Adrenal gland (tissue), 12 donors: ENCODE measurements around the gene C1QTNF8. TPM values are rescaled to one million over a fixed set of nuclear protein-coding genes. Genes with fewer than 3 reads are reported as not detected.

Experiments used
- DNase-seq, 7 donors: peaks; one replicate each; pipeline ENCODE4 v3.0.0-alpha.2; 2019 to 2020
- H3K27ac ChIP-seq, 5 donors: fragments of 200-600 bp; sonication (generic) in 4 of 5; 1 replicate in 3 of 5; 2 replicates in 2 of 5; pipeline versions ENCODE4 v1.5.1 to v1.8.0; 2016 to 2020; ENCODE audit warnings: mild to moderate bottlenecking in 1 of 5
- H3K27me3 ChIP-seq: fragments of 200-600 bp; 2 replicates; pipeline ENCODE4 v1.8.0; 2021
- H3K36me3 ChIP-seq, 2 donors: fragments of 200-600 bp; replicated peaks in 1 of 2; 1 replicate in 1 of 2; 2 replicates in 1 of 2; pipeline versions ENCODE4 v1.5.1 to v1.8.0; 2018 to 2022
- H3K4me1 ChIP-seq, 2 donors: fragments of 200-600 bp; replicated peaks in 1 of 2; 1 replicate in 1 of 2; 2 replicates in 1 of 2; pipeline versions ENCODE4 v1.5.1 to v1.8.0; 2018 to 2021
- H3K4me3 ChIP-seq, 4 donors: fragments of 200-600 bp; sonication (generic) in 3 of 4; one replicate each; pipeline ENCODE4 v1.5.1; 2016 to 2018
- H3K9me3 ChIP-seq, 3 donors: fragments of 200-600 bp; sonication (generic) in 1 of 3; replicated peaks in 1 of 3; 1 replicate in 2 of 3; 2 replicates in 1 of 3; pipeline versions ENCODE4 v1.5.1 to v1.8.0; 2016 to 2021
- POLR2A ChIP-seq, 2 donors: fragments of 450-650 bp; IDR thresholded peaks; one replicate each; pipeline ENCODE4 v1.6.1; 2017; ENCODE audit warnings: antibody characterized with exemption in 2 of 2, mild to moderate bottlenecking in 2 of 2, moderate library complexity in 1 of 2
- WGBS, 4 donors: extraction: QIAGEN DNeasy Blood & Tissue Kit in 2 of 4; methylation state at CpG; one replicate each; pipeline versions ENCODE4 v1.1.5 to v1.1.7; 2013 to 2017; 5-methylcytosine and 5-hydroxymethylcytosine counted together
- intact Hi-C, 2 donors: fragments of 100-400 bp; cut with DNase I; formaldehyde crosslinking; loops; one replicate each; pipeline versions ENCODE4 v1.14.1 to v1.15.0; 2022 to 2023
- polyA plus RNA-seq, 3 donors: library from polyadenylated mRNA; stranded (reverse); fragments of 200-250 nt in 2 of 3; fragments of 350-450 nt in 1 of 3; fragmentation: Illumina TruSeq in 1 of 3; extraction: RNeasy Lipid Tissue Mini Kit (QIAGEN cat#74804) in 1 of 3; gene quantifications; one replicate each; pipeline ENCODE4 v1.2.3, GENCODE V29; 2013 to 2014
- total RNA-seq, 9 donors: library from RNA; depleted of rRNA in 4 of 9; stranded (reverse); fragments of >200 nt in 4 of 9; fragments of 120-200 nt in 1 of 9; fragmentation: NEBNext Ultra II Directional in 1 of 9; extraction: Animal tissue kit (Norgen Biotek cat#: 25700) in 1 of 9; gene quantifications; one replicate each; pipeline versions ENCODE4 v1.1.0 to v1.2.4, GENCODE V29; 2013 to 2023
- TF ChIP-seq, protein P1 (sequence below), 6 experiments: fragments of 450-650 bp in 4 of 6; fragments of 200-600 bp in 2 of 6; sonication (generic) in 1 of 6; IDR thresholded peaks; 1 replicate in 5 of 6; 2 replicates in 1 of 6; pipeline versions ENCODE4 v1.5.1 to v1.8.0; 2016 to 2021; ENCODE audit warnings: antibody characterized with exemption in 6 of 6, mild to moderate bottlenecking in 2 of 6, moderate library complexity in 1 of 6
- donor health status: healthy with polysubstance abuse.
- donor health status: Bipolar disorder and iron deficiency.
- donor health status: DM: yes; HTN: yes; CAD: no.
- donor health status: DM: no; HTN: no; CAD: no.
- donor health status: DM: no; HTN: no; CAD: no.
- donor health status: DM: yes; HTN: yes; CAD: no.

Gene C1QTNF8
- total and polyA plus RNA-seq, 12 donors: 0.14 to 0.64 (median 0.25) TPM; not detected in 8

DNA sequence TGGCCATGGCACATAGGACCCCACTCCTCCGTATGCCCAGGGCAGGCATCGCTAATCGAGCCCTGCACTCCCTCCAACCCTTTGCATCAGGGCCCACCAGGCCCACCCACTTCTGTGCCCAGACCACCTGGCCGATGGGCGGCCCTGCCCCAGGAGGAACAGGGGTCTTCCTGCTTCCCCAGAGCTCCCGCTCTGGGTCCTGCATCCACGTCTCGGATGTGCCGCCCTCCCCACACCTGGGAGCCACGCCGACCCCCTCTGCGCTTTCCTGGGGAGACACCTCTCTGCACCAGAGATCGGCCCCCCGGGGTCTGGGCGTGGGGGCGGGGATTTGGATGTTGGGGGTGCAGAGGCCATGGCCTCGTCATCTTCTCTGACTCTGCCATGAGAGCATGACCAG is 44.6 kb downstream of the C1QTNF8 start:
- no peak for DNase-seq
- Histone ChIP-seq H3K36me3 (no peaks in the 10 kb centered on the region), H3K9me3 (no peaks in the 10 kb centered on the region), H3K27me3 (peaks cover 13% of the 10 kb centered on the region), H3K27ac (no peak overlapping the region), H3K4me1 (no peaks in the 10 kb centered on the region), H3K4me3 (no peak overlapping the region)
- intact Hi-C loops: loop anchor here in 1 of 2 donors (10.0 kb wide), 1 partner anchor 337 kb away; the partner anchor contains the start of gene METRN
- 85 to 95% (median 94%) methylated on average over 4 to 17 of the region's 17 CpGs for WGBS, 4 donors
- no peak for TF ChIP-seq POLR2A (IDR thresholded peaks at IDR 0.05)
- TF ChIP-seq, protein P1, sequence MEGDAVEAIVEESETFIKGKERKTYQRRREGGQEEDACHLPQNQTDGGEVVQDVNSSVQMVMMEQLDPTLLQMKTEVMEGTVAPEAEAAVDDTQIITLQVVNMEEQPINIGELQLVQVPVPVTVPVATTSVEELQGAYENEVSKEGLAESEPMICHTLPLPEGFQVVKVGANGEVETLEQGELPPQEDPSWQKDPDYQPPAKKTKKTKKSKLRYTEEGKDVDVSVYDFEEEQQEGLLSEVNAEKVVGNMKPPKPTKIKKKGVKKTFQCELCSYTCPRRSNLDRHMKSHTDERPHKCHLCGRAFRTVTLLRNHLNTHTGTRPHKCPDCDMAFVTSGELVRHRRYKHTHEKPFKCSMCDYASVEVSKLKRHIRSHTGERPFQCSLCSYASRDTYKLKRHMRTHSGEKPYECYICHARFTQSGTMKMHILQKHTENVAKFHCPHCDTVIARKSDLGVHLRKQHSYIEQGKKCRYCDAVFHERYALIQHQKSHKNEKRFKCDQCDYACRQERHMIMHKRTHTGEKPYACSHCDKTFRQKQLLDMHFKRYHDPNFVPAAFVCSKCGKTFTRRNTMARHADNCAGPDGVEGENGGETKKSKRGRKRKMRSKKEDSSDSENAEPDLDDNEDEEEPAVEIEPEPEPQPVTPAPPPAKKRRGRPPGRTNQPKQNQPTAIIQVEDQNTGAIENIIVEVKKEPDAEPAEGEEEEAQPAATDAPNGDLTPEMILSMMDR (IDR thresholded peaks at IDR 0.05): no peak

DNA sequence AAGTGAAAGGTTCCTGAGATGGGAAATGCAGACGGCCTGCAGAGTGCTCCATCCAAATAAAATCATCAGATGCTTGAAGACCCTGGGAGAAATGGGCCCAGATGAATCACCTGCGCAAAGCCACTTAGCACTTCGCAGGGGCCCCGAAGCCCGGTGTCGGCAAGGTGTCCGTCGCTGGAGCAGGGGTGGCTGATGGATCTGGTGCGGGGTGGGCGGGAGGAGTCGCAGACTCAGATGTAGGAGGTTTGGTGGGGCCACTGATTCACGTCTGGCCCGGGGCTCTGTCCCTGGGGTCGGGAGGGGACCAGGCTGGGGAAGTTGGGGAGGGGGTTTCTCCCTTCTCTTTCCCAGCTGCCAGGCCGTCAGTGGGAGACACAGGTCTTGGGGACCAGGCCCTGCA is 45.1 kb downstream of the C1QTNF8 start:
- intact Hi-C loops: loop anchor here in 1 of 2 donors (10.0 kb wide), 1 partner anchor 336 kb away; the partner anchor contains the start of gene METRN
- WGBS, 4 donors: 87 to 93% (median 90%) methylated on average over 7 to 15 of the region's 15 CpGs
- Histone ChIP-seq H3K27me3 (peaks cover 17% of the 10 kb centered on the region), H3K36me3 (no peaks in the 10 kb centered on the region), H3K4me3 (no peak overlapping the region), H3K27ac (no peak overlapping the region), H3K4me1 (no peaks in the 10 kb centered on the region), H3K9me3 (no peaks in the 10 kb centered on the region)
- TF ChIP-seq POLR2A (IDR thresholded peaks at IDR 0.05): no peak
- TF ChIP-seq, protein P1 (IDR thresholded peaks at IDR 0.05): no peak
- DNase-seq: no peak

DNA sequence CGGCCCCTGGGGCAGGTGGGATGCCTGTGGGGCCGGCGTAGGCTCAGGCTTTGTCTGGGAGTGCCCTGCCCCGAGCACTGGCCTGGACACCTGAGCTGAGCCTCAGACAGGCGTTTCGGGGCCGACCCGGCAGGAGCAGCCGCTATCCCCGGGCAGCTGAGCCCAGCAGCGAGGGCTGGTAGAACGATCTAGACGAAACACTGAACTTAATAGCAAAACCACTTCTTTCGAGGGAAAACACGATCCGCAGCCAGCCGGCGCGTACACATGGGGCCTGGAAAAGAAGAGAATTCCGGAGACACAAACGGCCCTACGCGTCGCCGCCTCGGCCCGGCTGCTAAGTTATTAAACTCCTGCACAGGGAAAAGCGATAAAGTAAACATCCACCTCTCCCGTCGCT is 45.5 kb downstream of the C1QTNF8 start:
- DNase-seq: no peak
- Histone ChIP-seq H3K27ac (no peak overlapping the region), H3K9me3 (no peaks in the 10 kb centered on the region), H3K4me3 (no peak overlapping the region), H3K4me1 (no peaks in the 10 kb centered on the region), H3K27me3 (peaks cover 17% of the 10 kb centered on the region), H3K36me3 (no peaks in the 10 kb centered on the region)
- 86 to 95% (median 90%) methylated on average over 19 to 30 of the region's 30 CpGs for WGBS, 4 donors
- intact Hi-C loops: loop anchor here in 1 of 2 donors (10.0 kb wide), 1 partner anchor 336 kb away; the partner anchor contains the start of gene METRN
- TF ChIP-seq, protein P1 (IDR thresholded peaks at IDR 0.05): no peak
- no peak for TF ChIP-seq POLR2A (IDR thresholded peaks at IDR 0.05)

DNA sequence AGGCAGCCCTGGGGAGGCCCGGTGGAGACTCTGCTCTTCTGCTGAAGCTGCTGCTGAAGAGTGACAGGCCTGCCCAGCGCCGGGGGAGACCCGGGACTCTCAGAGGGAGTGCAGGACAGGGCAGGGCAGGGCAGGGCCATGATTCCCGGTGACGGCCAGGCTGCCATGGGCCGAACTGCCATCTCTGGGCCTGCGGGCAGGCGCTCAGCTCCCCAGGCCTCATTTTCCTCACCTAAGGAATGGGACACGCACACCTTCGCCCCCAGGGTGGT is 46.1 kb downstream of the C1QTNF8 start:
- Histone ChIP-seq H3K36me3 (no peaks in the 10 kb centered on the region), H3K4me1 (no peaks in the 10 kb centered on the region), H3K27me3 (peaks cover 22% of the 10 kb centered on the region), H3K4me3 (no peak overlapping the region), H3K9me3 (no peaks in the 10 kb centered on the region), H3K27ac (no peak overlapping the region)
- whole genome bisulfite sequencing, 4 donors: 71 to 100% (median 87%) methylated on average over 1 to 11 of the region's 11 CpGs
- DNase-seq: no peak
- no peak for TF ChIP-seq POLR2A (IDR thresholded peaks at IDR 0.05)
- TF ChIP-seq, protein P1 (IDR thresholded peaks at IDR 0.05): no peak
- intact Hi-C loops: loop anchor here in 1 of 2 donors (10.0 kb wide), 1 partner anchor 335 kb away; the partner anchor contains the start of gene METRN
